Fibroblast of lung (primary cell): Measurements from ENCODE around the gene PTPN2. TPM values are rescaled to one million over a fixed set of nuclear protein-coding genes. Genes with fewer than 3 reads are reported as not detected.

Source experiments
- DNase-seq, 2 donors: peaks; one replicate each; pipeline versions ENCODE4 v3.0.0 to v3.0.0-alpha.2; 2010; ENCODE audit warnings: low read depth in 2 of 2
- H2AFZ ChIP-seq: 2 replicates; pipeline ENCODE4 v1.5.1; 2012; ENCODE audit warnings: low read length, control low read depth, inconsistent platforms
- H3K27ac ChIP-seq: 2 replicates; pipeline ENCODE4 v1.5.1; 2011; ENCODE audit warnings: low read length, control low read depth; ENCODE audit not compliant: insufficient read depth
- H3K27me3 ChIP-seq: 2 replicates; pipeline ENCODE4 v1.5.1; 2011; ENCODE audit warnings: mild to moderate bottlenecking, low read length; ENCODE audit not compliant: control insufficient read depth, insufficient read depth
- H3K36me3 ChIP-seq: 2 replicates; pipeline ENCODE4 v1.5.1; 2011; ENCODE audit warnings: low read length; ENCODE audit not compliant: control insufficient read depth, insufficient read depth
- H3K4me1 ChIP-seq: 2 replicates; pipeline ENCODE4 v1.5.1; 2011; ENCODE audit warnings: low read length; ENCODE audit not compliant: control insufficient read depth, insufficient read depth; ENCODE audit errors: extremely low read depth
- H3K4me2 ChIP-seq: 2 replicates; pipeline ENCODE4 v1.5.1; 2011; ENCODE audit warnings: low read length, control low read depth; ENCODE audit not compliant: insufficient read depth; ENCODE audit errors: extremely low read depth
- H3K4me3 ChIP-seq, 4 experiments: fragments of 200-600 bp in 1 of 4; sonication (generic) in 1 of 4; replicated peaks in 1 of 4; 2 replicates each; pipeline ENCODE4 v1.5.1; 2011 to 2016; ENCODE audit warnings: low read length in 4 of 4, low read depth in 3 of 4, mild to moderate bottlenecking in 3 of 4, control low read depth in 2 of 4, inconsistent platforms in 1 of 4, mixed read lengths in 1 of 4; ENCODE audit not compliant: insufficient read depth in 1 of 4; ENCODE audit errors: control extremely low read depth in 1 of 4
- H3K79me2 ChIP-seq: 2 replicates; pipeline ENCODE4 v1.5.1; 2012; ENCODE audit warnings: mild to moderate bottlenecking, low read length, inconsistent platforms; ENCODE audit not compliant: control insufficient read depth, insufficient read depth
- H3K9ac ChIP-seq: 2 replicates; pipeline ENCODE4 v1.5.1; 2011; ENCODE audit warnings: mild to moderate bottlenecking, low read length, control low read depth; ENCODE audit not compliant: insufficient read depth
- H3K9me3 ChIP-seq: 2 replicates; pipeline ENCODE4 v1.5.1; 2012; ENCODE audit warnings: low read depth, low read length; ENCODE audit not compliant: control insufficient read depth, insufficient read depth
- H4K20me1 ChIP-seq: 2 replicates; pipeline ENCODE4 v1.5.1; 2011; ENCODE audit warnings: low read length; ENCODE audit not compliant: control insufficient read depth, insufficient read depth; ENCODE audit errors: extremely low read depth
- CTCF ChIP-seq, 2 donors: IDR thresholded peaks in 1 of 2; conservative IDR thresholded peaks in 1 of 2; 1 replicate in 1 of 2; 2 replicates in 1 of 2; pipeline ENCODE4 v1.5.1; 2011 to 2012; ENCODE audit warnings: low read length in 2 of 2, control low read depth in 1 of 2, inconsistent platforms in 1 of 2, low read depth in 1 of 2, mild to moderate bottlenecking in 1 of 2
- EZH2 ChIP-seq: IDR thresholded peaks from 2 replicates; pipeline ENCODE4 v1.5.1; 2012; ENCODE audit warnings: low read length, control low read depth, mild to moderate bottlenecking; ENCODE audit errors: missing control alignments
- polyA plus RNA-seq, 2 donors: library from polyadenylated mRNA; depleted of rRNA in 1 of 2; stranded (reverse) in 1 of 2; unstranded in 1 of 2; fragments of >200 nt; gene quantifications; 2 replicates each; pipeline ENCODE4 v1.2.1, GENCODE V29; 2011 to 2012; ENCODE audit warnings: missing spikeins in 1 of 2
- total RNA-seq: library from RNA; depleted of rRNA; stranded (reverse); fragments of >200 nt; gene quantifications from 2 replicates; pipeline ENCODE4 v1.2.1, GENCODE V29; 2014

The PTPN2 gene
- total and polyA plus RNA-seq, 2 donors (not counting 1 experiment from before 2014, with no cell fraction given) = 23.6 to 23.7 TPM

- no peak overlapping the region for H3K9ac ChIP-seq
- no peak overlapping the region for H3K4me2 ChIP-seq
- H3K9me3 ChIP-seq = no peaks in the 10 kb centered on the region
- H4K20me1 ChIP-seq = no peaks in the 10 kb centered on the region
- H3K4me3 ChIP-seq = no peak overlapping the region
- no peaks in the 10 kb centered on the region for H3K79me2 ChIP-seq
- peaks cover 7% of the 10 kb centered on the region for H3K4me1 ChIP-seq
- DNase-seq = no peak
- H3K27me3 ChIP-seq = no peaks in the 10 kb centered on the region
- H2AFZ ChIP-seq = no peak overlapping the region
- H3K36me3 ChIP-seq = no peaks in the 10 kb centered on the region
- TF ChIP-seq EZH2 (no peak), CTCF (conservative IDR thresholded peaks at IDR 0.05 in 1 of 2, IDR thresholded peaks at IDR 0.05 in 1 of 2; ENCODE audit: low read depth in 1 of 2, low read length in 2 of 2) (no peak)
- no peak overlapping the region for H3K27ac ChIP-seq
Observed at GRCh38 chr18:12748671-12749070, 135.4 kb downstream of the PTPN2 start.

DNA sequence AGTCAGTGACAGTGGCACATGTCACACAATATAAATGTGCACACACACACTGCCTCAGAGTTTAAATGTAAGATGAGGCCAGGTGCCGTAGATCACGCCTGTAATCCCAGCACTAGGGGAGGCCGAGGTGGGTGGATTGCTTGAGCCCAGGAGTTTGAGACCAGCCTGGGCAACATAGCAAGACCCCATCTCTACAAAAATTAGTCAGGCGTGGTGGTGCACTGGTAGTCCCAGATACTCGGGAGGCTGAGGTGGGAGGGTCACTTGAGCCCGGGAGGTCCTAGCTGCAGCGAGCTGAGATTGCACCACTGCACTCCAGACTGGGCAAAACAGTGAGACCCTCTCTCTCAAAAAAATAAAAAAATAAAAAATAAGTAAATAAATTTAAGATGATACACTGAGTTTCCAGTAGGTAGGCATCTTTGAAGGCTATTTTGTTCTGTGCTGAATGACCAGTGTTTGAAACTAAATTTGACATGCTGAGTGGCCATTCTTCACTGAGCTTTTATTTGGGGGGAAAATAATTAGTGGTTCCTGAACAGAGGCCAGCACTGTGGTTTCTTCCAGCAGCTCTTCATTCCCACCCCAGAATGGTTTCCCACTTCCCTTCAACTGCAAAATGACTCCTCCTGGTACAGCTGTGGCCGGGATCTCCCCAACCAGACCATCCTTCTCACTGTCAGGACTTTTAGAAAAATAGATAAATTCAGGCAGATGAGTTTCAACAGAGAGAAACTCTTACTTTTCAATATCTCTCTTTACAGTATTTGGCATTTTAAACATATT lies 136.3 kb downstream of the PTPN2 start:
- Histone ChIP-seq H3K27me3 (no peaks in the 10 kb centered on the region), H3K4me3 (no peak overlapping the region), H3K9me3 (no peaks in the 10 kb centered on the region), H4K20me1 (no peaks in the 10 kb centered on the region), H3K79me2 (no peaks in the 10 kb centered on the region), H2AFZ (no peak overlapping the region), H3K9ac (no peak overlapping the region), H3K27ac (no peak overlapping the region), H3K4me1 (peaks cover 7% of the 10 kb centered on the region), H3K4me2 (no peak overlapping the region), H3K36me3 (no peaks in the 10 kb centered on the region)
- peak in 1 of 2 donors; percentile 58 for DNase-seq
- no peak for TF ChIP-seq CTCF (conservative IDR thresholded peaks at IDR 0.05 in 1 of 2, IDR thresholded peaks at IDR 0.05 in 1 of 2; ENCODE audit: low read depth in 1 of 2, low read length in 2 of 2)
- no peak for TF ChIP-seq EZH2

- H3K36me3 ChIP-seq = no peaks in the 10 kb centered on the region
- H3K27ac ChIP-seq = no peak overlapping the region
- H3K4me2 ChIP-seq = no peak overlapping the region
- no peak overlapping the region for H3K9ac ChIP-seq
- no peak overlapping the region for H2AFZ ChIP-seq
- no peak for DNase-seq
- peaks cover 12% of the 10 kb centered on the region for H3K4me1 ChIP-seq
- H4K20me1 ChIP-seq = no peaks in the 10 kb centered on the region
- H3K9me3 ChIP-seq = no peaks in the 10 kb centered on the region
- no peaks in the 10 kb centered on the region for H3K79me2 ChIP-seq
- H3K4me3 ChIP-seq = no peak overlapping the region
- no peak for TF ChIP-seq EZH2
- TF ChIP-seq CTCF (conservative IDR thresholded peaks at IDR 0.05 in 1 of 2, IDR thresholded peaks at IDR 0.05 in 1 of 2; ENCODE audit: low read depth in 1 of 2, low read length in 2 of 2) = no peak
- no peaks in the 10 kb centered on the region for H3K27me3 ChIP-seq
Observed at GRCh38 chr18:12745095-12745795, 138.8 kb downstream of the PTPN2 start.
